Measurements from ENCODE around the gene NPIPA1. TPM values are rescaled to one million over a fixed set of nuclear protein-coding genes. Genes with fewer than 3 reads are reported as not detected.
"Not testable (repeated sequence)": the region's sequence is repeated elsewhere in the genome, so short reads cannot be mapped to it uniquely, and the experiment has no call there.

The NPIPA1 gene
- total and polyA plus RNA-seq, 9 donors = 38.6 to 165 (median 120) TPM

- Histone ChIP-seq H3K36me3 (no peaks in the 10 kb centered on the region), H3K4me3 (no peak overlapping the region), H3K27me3 (no peaks in the 10 kb centered on the region), H3K27ac (no peak overlapping the region), H3K9me3 (peaks cover 0 to 4% of the 10 kb centered on the region in 2 donors), H3K4me1 (ENCODE audit: insufficient read depth) (no peaks in the 10 kb centered on the region)
- no peak for DNase-seq
- no peak for TF ChIP-seq POLR2A (IDR thresholded peaks at IDR 0.05)
- TF ChIP-seq CTCF (IDR thresholded peaks at IDR 0.05) = no peak
- TF ChIP-seq EP300 (IDR thresholded peaks at IDR 0.05) = no peak
- intact Hi-C loops (cut with DNase I) = no loop called here
- WGBS, 3 donors = 91 to 93% (median 92%) methylated on average over 17 of the region's 17 CpGs
Observed at GRCh38 chr16:14965328-14965727, 28.1 kb downstream of the NPIPA1 start.

- intact Hi-C loops (cut with DNase I); H3K9me3 ChIP-seq; H3K36me3 ChIP-seq; DNase-seq; H3K27me3 ChIP-seq; H3K4me1 ChIP-seq (ENCODE audit: insufficient read depth); H3K27ac ChIP-seq; H3K4me3 ChIP-seq: not testable (repeated sequence)
- 92 to 96% (median 94%) methylated on average over 3 of the region's 3 CpGs for WGBS, 3 donors
Observed at GRCh38 chr16:14969795-14970194, 32.6 kb downstream of the NPIPA1 start.

- H3K9me3 ChIP-seq; H3K27me3 ChIP-seq; H3K4me3 ChIP-seq; intact Hi-C loops (cut with DNase I); H3K27ac ChIP-seq; H3K4me1 ChIP-seq (ENCODE audit: insufficient read depth); H3K36me3 ChIP-seq; DNase-seq: not testable (repeated sequence)
- 91 to 95% (median 92%) methylated on average over 12 of the region's 12 CpGs for WGBS, 3 donors
Observed at GRCh38 chr16:14971621-14972228, 34.5 kb downstream of the NPIPA1 start.

- 52 to 54% (median 54%) methylated on average over 14 of the region's 14 CpGs for WGBS, 3 donors
- H3K27me3 ChIP-seq; intact Hi-C loops (cut with DNase I); H3K9me3 ChIP-seq; H3K36me3 ChIP-seq; H3K4me1 ChIP-seq (ENCODE audit: insufficient read depth); H3K27ac ChIP-seq; DNase-seq: not testable (repeated sequence)
- peak overlapping the region; percentile 66 for H3K4me3 ChIP-seq
Observed at GRCh38 chr16:14973785-14974322, 36.6 kb downstream of the NPIPA1 start.

- 1 to 6% (median 2%) methylated on average over 7 of the region's 7 CpGs for WGBS, 3 donors
- H3K27ac ChIP-seq = peak overlapping the region in 1 of 2 donors; percentile 78
- H3K4me1 ChIP-seq (ENCODE audit: insufficient read depth); DNase-seq; H3K9me3 ChIP-seq; H3K27me3 ChIP-seq; H3K36me3 ChIP-seq; intact Hi-C loops (cut with DNase I): not testable (repeated sequence)
- H3K4me3 ChIP-seq = peak overlapping the region; percentile 66
Observed at GRCh38 chr16:14974331-14974655, 37.0 kb downstream of the NPIPA1 start.

GRCh38 chr16:14974656-14975417 lies 37.6 kb downstream of the NPIPA1 start, which contains the start of gene PDXDC1:
Gene PDXDC1, plus strand, starts transcription at chr16:14975026. Its CDS starts 174 bp downstream, at chr16:14975200.
- intact Hi-C loops (cut with DNase I); H3K36me3 ChIP-seq; H3K27me3 ChIP-seq; H3K9me3 ChIP-seq; H3K4me1 ChIP-seq (ENCODE audit: insufficient read depth): not testable (repeated sequence)
- DNase-seq = peak; percentile 87 to 97 (median 91)
- Histone ChIP-seq H3K27ac (peak within 1 kb of the TSS; percentile 78 to 90), H3K4me3 (peak within 1 kb of the TSS; percentile 66)
- 0 to 1% (median 0%) methylated on average over 43 to 74 of the region's 74 CpGs for WGBS, 3 donors

GRCh38 chr16:14975418-14976194 lies 38.4 kb downstream of the NPIPA1 start:
- WGBS, 3 donors = 2 to 5% (median 3%) methylated on average over 21 to 47 of the region's 47 CpGs
- H3K4me1 ChIP-seq (ENCODE audit: insufficient read depth); intact Hi-C loops (cut with DNase I); H3K36me3 ChIP-seq; H3K9me3 ChIP-seq; H3K27me3 ChIP-seq: not testable (repeated sequence)
- DNase-seq = peak; percentile 45 to 74 (median 49)
- H3K4me3 ChIP-seq = peak overlapping the region; percentile 66
- peak overlapping the region; percentile 78 to 90 for H3K27ac ChIP-seq

- intact Hi-C loops (cut with DNase I); H3K4me1 ChIP-seq (ENCODE audit: insufficient read depth); H3K27ac ChIP-seq; H3K36me3 ChIP-seq; H3K27me3 ChIP-seq; H3K9me3 ChIP-seq; H3K4me3 ChIP-seq; DNase-seq: not testable (repeated sequence)
- 50 to 61% (median 56%) methylated on average over 14 to 15 of the region's 16 CpGs for WGBS, 3 donors
Observed at GRCh38 chr16:14976971-14977736, 39.9 kb downstream of the NPIPA1 start.

GRCh38 chr16:14978281-14978680 lies 41.0 kb downstream of the NPIPA1 start:
- H3K27me3 ChIP-seq; H3K4me3 ChIP-seq; H3K36me3 ChIP-seq; H3K27ac ChIP-seq; intact Hi-C loops (cut with DNase I); DNase-seq; H3K9me3 ChIP-seq; H3K4me1 ChIP-seq (ENCODE audit: insufficient read depth): not testable (repeated sequence)
- 90% methylated on average over 8 of the region's 8 CpGs for WGBS, 3 donors

Measured in ovary (tissue), 9 donors.